ENCODE measurements around the gene KDELR1.
A peak's percentile ranks its signal among the peaks of the same experiment; 100 is the strongest.

KDELR1 gene

DNA sequence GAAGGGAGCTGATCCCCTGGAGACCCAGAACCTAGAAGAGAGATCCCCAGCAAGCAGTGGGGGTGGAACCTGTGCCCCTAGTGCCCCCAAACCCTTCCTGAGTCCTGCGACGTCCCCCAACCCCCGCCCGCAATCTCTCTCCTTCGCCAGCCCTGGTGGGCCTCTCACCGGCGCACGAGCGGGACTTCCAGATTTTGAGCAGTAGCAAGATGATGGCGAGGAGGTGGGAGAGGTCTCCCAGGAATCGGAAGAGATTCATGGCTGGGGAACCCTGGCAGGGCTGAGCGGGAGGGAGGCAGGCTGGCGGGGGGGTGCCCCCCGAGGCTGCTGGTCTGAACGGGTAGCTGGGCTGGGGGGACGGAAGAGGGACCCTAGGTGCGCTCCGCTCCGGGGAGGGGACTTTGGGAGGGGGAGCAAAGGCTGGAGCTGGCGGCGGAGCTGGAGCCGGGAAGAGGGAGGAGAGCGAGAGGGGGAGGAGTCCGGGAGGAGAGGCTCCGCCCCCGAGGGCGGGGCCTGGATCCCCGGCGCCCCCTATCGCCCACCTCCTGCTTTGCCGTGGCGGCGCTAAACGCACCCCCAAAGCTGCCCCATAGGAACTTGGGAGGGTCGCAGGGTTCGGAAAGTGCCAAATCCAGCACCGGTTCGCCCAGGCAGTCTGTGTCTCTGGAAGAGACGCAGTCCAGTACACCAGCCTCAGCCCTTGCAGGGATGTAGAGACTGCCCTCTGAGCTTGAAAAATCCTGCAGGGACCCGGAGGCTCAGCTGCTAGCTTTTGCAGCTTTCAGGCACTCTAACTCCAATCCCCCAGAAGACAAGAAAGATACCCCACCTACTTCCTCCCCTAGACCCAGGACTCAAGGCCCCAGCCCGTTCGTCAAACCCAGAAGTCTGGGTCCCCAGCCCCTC is at the start of gene KDELR1:
TSS of gene KDELR1 (minus strand) at position 452 of the 906 bp plus-strand sequence. CDS start at position 259, 193 bp downstream.
- peak in 1 of 2 experiments; percentile 22 for DNase-seq

DNA sequence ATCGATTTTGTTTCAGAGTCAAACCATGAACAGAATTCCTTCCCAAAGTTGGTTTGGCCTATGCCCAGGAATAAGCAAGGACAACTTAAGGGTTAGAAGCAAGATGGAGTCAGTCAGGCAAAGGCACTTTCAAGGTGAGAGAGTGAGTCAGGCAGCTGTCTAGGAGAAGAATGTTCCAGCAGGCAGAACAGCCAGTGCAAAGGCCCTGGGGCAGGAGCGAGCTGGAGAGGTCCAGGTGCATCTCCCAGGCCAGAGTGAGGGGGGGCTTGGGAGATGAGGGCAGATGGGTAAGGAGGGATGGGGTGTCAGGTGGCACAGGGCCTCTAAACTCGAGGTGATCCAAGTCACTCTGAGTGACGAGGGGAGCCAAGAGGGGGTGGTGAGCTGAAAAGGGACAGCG is 45.2 kb upstream of the KDELR1 start:
- no peak for DNase-seq

DNA sequence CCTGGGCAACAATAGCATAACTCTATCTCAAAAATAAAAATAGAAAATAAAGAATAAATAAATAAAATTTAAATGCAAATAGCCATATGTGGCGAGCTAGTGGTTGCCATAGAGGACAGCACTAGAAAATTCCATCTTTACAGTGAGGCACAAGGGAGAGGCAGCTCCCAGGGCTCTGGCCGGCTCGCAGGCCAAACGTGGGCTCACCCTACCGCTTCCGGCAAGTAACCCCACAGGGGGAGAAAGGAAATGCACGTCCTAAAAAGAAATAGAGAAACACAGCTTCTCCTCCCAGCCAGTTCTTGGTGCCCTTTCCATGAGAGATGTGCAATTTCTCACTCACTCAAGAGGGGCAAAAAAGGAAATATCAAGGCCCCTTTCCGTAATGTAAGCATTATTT is 42.0 kb upstream of the KDELR1 start:
- no peak for DNase-seq

- no peak for DNase-seq
Measured at GRCh38 chr19:48428670-48429069, 37.3 kb upstream of the KDELR1 start.

- DNase-seq, result no peak
Measured at GRCh38 chr19:48424694-48425219, 33.4 kb upstream of the KDELR1 start.

- no peak for DNase-seq
Measured at GRCh38 chr19:48421548-48421947, 30.2 kb upstream of the KDELR1 start.

- DNase-seq, result peak in 1 of 2 experiments; percentile 14
Measured at GRCh38 chr19:48419158-48419920, 28.0 kb upstream of the KDELR1 start.

DNA sequence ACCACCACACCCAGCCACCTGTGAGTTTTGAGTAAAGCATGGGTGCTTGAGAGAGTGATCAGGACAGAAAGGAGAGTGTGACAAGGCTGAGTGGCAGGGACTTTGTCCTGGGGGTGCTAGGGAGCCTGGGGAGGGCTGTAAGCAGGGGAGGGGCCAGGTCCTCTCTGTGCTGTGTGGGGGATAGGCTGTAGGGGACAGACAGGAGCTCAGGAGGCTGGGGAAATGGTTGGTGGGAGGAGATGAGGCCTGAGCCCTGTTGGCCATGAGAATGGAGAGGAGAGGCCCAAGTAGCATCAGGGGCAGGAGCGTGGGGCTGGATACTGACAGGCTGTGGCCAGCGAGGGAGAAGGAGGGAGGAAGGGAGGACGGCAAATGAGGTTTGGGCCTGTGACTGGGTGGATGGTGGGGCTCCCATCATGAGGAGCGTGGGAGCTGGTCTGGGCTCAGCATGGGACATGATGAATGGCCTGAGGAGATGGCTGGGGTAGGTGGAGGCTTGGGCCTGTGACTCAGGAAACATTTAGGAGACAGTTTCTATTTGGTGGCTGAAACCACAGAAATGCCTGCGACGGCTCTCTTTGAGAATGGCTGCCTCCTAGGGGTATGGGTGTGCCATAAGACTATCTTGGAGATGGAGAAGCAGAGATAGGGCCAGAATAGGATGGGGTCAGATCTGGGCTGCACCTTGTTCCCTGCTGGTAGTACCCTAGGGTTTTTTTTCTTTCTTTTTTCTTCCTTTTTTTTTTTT is 27.1 kb upstream of the KDELR1 start:
- no peak for DNase-seq

DNA sequence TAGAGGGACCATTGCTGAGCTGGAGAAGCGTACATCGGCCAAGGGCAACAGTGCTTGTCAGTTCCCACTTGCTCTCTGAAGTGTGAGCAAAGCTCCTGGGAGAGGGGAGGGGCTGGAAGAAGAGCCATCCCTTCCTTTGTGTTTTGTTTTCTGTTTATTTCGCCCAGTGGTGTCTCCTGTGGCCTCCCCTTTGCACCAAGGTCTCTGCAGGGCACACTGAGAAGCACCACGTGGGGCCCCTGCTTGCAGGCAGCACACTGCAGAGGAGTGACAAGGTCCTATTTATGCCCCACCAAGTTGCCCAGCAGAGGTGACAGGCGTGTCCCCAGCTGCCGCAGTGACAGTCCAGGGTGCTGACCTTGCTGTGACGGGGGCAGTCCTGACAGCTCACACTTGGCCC is 26.1 kb upstream of the KDELR1 start:
- DNase-seq, result no peak

- no peak for DNase-seq
Measured at GRCh38 chr19:48415806-48416221, 24.5 kb upstream of the KDELR1 start.

GRCh38 chr19:48415395-48415794 is 24.0 kb upstream of the KDELR1 start:
- DNase-seq, result no peak

GRCh38 chr19:48413879-48414587 is 22.7 kb upstream of the KDELR1 start:
- DNase-seq, result no peak

GRCh38 chr19:48405850-48406249 is 14.5 kb upstream of the KDELR1 start:
- no peak for DNase-seq

DNA sequence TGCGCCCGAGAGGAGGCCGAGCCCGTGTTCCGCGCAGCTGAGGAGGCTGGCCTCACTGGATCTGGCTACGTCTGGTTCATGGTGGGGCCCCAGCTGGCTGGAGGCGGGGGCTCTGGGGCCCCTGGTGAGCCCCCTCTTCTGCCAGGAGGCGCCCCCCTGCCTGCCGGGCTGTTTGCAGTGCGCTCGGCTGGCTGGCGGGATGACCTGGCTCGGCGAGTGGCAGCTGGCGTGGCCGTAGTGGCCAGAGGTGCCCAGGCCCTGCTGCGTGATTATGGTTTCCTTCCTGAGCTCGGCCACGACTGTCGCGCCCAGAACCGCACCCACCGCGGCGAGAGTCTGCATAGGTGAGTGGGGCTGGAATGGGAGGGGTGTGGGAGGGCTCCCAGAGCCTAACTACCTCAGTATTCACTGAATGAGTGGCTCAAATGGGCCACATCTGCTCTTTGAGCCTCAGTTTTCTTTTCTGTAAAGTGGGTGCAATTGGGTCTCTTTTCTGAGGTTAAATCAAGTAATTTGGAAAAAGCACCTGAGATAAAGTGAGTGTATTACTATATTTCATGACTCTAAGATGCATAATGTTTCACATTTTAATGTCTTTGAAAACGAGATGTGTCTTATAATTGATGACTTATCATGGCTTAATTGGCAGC is 13.8 kb upstream of the KDELR1 start:
- DNase-seq, result no peak

GRCh38 chr19:48403606-48404005 is 12.3 kb upstream of the KDELR1 start:
- DNase-seq, result no peak

DNA sequence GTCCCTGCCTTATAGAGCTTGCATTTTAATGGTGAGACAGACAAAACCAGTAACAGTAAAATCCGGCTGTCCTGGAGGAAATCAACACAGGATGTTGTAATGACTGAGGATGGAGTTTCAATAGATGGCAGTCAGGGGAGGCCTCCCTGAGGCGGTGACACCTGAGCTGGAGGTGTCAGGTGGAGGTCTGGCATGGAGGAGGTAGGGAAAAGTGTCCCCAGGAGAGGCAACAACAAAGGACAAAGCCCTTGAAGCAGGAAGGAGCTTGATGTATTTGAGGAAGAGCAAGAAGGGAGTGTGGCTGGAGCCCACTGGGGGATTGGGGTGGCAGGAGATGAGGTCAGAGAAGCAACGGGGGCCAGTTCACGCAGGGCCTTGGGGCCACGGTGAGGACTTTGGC is 9.9 kb upstream of the KDELR1 start:
- DNase-seq, result no peak

- no peak for DNase-seq
Measured at GRCh38 chr19:48400018-48400742, 8.8 kb upstream of the KDELR1 start.

DNA sequence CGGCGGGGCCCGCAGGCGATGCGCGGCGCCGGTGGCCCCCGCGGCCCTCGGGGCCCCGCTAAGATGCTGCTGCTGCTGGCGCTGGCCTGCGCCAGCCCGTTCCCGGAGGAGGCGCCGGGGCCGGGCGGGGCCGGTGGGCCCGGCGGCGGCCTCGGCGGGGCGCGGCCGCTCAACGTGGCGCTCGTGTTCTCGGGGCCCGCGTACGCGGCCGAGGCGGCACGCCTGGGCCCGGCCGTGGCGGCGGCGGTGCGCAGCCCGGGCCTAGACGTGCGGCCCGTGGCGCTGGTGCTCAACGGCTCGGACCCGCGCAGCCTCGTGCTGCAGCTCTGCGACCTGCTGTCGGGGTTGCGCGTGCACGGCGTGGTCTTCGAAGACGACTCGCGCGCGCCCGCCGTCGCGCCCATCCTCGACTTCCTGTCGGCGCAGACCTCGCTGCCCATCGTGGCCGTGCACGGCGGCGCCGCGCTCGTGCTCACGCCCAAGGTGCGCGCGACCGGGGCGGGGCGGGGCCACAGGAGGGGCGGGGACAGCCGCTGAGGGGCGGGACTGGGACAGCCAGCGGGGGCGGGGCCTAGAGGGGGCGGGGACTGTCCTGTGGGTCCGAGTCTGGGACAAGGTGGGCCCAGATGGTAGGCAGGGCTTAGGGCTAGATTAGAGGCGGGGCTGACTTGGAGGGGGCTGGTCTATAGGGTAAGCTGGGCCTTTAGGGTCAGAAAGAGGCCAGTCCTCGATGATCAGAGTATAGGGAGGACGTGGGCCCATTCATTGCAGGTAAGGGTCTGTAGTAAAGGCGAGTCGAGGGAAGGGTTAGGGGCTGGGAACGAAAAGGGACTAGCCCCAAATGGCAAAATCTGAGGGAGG is 7.3 kb upstream of the KDELR1 start:
- no peak for DNase-seq

DNA sequence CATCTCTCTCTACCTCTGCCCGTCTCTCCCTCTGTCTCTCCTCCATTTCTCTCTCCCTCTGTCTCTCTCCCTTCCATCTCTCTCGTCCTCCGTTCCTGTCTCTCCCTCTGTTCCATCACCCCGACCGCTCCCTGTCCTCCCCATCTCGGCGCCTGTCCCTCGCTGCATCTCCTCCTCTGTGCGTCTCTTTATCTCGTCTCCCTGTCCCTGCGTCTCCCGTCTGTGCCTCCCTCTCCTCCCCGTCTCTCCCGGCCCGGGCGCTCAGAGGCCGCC is 6.7 kb upstream of the KDELR1 start:
- no peak for DNase-seq
